Ureter (tissue), 1 donor: Measurements from ENCODE around the gene TUBE1. TPM values are rescaled to one million over a fixed set of nuclear protein-coding genes. Genes with fewer than 3 reads are reported as not detected.
A peak's percentile ranks its signal among the peaks of the same experiment; 100 is the strongest.

Experiments used
- DNase-seq: peaks from one replicate; pipeline ENCODE4 v3.0.0-alpha.2; 2020; ENCODE audit warnings: low spot score
- total RNA-seq: library from RNA; stranded (reverse); gene quantifications from one replicate; pipeline ENCODE4 v1.2.4, GENCODE V29; 2023
- donor health status: DM: yes; HTN: yes; CAD: no.

Gene TUBE1
- total RNA-seq, 1 donor from 2014 or later, result 40.5 TPM

GRCh38 chr6:112036088-112036637, 51.1 kb downstream of the TUBE1 start:
- no peak for DNase-seq

DNA sequence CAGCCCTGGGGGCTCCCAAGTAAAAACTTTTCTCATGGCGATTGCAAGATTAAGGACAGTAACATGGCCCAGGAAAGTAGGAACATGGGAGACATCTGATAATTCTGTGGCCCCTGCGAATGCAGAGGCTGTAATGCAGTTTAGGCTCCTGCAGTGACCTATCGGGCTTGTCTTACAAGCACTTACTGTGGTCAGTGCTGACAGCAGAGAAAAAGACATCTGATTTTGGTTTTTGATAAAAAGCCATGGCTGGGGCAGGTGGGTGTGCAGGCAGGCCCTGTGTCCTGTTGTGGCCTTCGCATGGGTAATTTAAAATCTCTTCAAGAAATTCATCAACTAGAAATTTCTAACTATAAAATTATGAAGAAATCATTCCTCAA, 52.7 kb downstream of the TUBE1 start:
- DNase-seq, result no peak

- no peak for DNase-seq
Observed at GRCh38 chr6:112033791-112034615, 53.3 kb downstream of the TUBE1 start.

DNA sequence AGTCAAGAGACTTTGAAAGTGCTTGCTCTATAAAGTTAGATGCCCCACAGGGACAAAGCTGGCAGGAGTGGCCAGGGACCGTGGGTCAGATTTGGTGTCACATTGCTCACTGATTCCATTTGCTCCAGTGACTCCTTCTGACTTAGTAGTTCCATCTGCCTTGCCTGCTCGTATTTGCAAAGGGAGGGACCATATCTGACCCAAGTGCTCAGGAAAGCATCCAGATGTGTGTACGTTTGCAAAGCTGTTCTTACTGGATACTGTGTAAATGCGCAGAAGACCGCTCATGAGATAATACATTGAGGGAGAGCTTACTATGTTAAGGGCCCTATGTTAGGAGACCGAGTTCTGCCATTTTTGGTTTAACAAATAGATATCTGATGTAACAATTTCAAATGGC, 54.6 kb downstream of the TUBE1 start:
- DNase-seq, result no peak

DNA sequence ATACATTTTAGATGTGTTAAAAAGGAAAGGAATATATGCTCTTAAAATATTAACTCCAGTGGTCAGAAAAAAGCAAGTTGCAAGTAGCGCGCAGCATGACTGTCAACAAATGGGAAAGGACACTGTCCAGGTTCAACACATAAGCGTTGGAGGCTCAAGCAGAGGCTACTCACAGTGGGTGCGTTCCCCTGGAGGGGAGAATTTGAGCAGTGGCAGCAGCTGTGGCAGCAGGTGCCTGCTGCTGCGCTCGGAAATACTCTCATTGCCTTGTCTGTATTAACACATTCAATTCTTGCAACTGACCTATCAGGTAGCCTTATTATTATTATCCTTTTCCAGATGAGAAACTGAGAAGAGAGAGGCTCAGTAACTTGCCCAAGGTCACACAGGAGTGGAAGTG, 55.3 kb downstream of the TUBE1 start:
- no peak for DNase-seq

GRCh38 chr6:112030961-112031660, 56.2 kb downstream of the TUBE1 start:
- no peak for DNase-seq

- DNase-seq, result peak; percentile 57
Observed at GRCh38 chr6:112030206-112030960, 56.9 kb downstream of the TUBE1 start.

DNA sequence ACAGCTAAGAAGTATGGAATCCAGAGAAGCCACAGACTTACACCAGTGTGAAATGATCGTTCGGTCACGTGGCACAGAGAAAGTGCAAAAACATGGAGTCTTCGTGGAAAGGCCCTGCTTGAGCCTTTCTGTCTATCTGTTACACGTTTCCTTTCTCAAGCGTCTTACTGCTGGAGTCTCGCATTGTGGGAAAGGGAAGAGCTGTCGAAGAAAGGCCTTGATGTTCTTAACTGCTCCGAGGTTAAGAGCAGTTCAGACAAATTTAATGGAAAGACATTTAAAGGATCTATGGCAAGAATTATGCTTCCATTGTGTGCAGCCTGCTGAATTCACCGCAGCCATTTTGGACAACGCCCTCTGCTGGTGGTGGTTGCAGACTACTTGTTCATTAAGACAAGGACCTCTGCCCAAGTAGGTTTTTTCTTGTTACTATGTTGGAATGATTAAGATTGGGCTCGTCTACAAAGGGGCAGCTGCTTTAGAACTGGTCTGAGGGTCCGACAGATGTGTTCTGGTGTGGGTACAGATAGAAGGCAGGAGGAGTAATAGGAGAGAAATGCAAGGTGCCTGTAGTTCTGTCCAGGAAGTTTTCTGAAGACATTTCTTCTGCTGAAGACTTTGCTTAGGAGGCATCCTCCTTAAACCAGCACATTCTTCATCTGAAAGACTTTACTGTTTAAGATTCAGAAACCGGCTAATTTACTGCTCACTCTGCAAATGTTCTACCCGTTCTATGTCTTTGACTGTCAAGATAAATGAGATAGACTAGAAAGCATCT, 58.0 kb downstream of the TUBE1 start:
- peak; percentile 58 for DNase-seq

- no peak for DNase-seq
Observed at GRCh38 chr6:112027942-112028674, 59.2 kb downstream of the TUBE1 start.

GRCh38 chr6:112026933-112027332, 60.3 kb downstream of the TUBE1 start:
- DNase-seq, result no peak

- no peak for DNase-seq
Observed at GRCh38 chr6:112024464-112024863, 62.8 kb downstream of the TUBE1 start.

GRCh38 chr6:112022749-112023148, 64.5 kb downstream of the TUBE1 start:
- DNase-seq, result no peak

GRCh38 chr6:112021691-112022310, 65.5 kb downstream of the TUBE1 start:
- DNase-seq, result no peak

Other genes starting within 250 kb of the TUBE1 start
- 62.6 TPM for gene FYN, start 214.0 kb downstream of the TUBE1 start, total RNA-seq
- gene CCN6, start 33.4 kb downstream of the TUBE1 start, total RNA-seq, result not detected
- 17.8 TPM for gene FAM229B, start 109 bp upstream of the TUBE1 start, total RNA-seq
- gene LAMA4, start 167.1 kb upstream of the TUBE1 start, total RNA-seq, result 54.7 TPM